GM21526 (cell line): Measurements from ENCODE around the gene ALG1.
"Not testable (repeated sequence)": the region's sequence is repeated elsewhere in the genome, so short reads cannot be mapped to it uniquely, and the experiment has no call there.

Experiments
- ATAC-seq: cut with Tn5 transposase; IDR thresholded peaks from one replicate; pipeline ENCODE4 v1.9.1; 2021; ENCODE audit warnings: moderate library complexity; ENCODE audit not compliant: unreplicated experiment, low FRiP score

ALG1 gene

DNA sequence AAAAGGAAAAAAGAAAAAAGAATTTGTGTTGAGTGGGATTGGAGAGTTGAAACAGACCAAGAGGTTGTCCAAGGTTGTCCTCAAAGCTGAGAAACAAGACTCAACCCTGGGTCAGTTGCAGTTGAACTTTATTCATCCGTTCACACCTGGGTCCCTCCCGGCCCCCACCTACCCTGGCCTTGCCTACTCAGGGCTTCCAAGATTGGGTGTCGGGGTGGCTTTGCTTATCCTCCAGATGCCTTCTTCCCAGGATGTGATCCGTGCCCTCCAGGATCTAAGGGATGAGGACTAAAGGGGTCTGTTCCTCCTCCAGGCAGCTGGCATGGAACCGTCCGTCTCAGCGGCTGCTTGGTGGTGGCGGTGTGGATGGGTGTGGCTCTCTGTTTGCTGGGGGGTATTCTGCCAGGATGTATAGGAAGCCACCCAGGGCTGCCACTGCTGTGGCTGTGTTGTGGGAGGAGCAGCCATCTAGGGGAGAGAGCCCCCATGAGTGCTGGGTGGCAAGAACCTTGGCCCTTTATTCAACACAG, 27.6 kb upstream of the ALG1 start:
- no peak for ATAC-seq

DNA sequence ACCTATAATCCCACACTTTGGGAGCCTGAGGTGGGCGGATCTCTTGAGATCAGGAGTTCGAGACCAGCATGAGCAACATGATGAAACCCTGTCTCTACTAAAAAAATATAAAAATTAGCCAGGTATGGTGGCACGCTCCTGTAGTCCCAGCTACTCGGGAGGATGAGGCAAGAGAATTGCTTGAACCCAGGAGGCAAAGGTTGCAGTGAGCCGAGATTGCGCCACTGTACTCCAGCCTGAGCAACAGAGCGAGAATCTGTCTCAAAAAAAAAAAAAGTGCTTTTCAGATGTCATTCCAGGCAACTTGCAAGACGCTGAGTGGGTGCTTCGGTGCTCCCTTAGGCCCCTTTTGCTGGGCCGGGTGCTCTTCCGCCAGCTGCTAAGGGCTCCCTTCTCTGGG, 27.1 kb upstream of the ALG1 start:
- ATAC-seq = not testable (repeated sequence)

DNA sequence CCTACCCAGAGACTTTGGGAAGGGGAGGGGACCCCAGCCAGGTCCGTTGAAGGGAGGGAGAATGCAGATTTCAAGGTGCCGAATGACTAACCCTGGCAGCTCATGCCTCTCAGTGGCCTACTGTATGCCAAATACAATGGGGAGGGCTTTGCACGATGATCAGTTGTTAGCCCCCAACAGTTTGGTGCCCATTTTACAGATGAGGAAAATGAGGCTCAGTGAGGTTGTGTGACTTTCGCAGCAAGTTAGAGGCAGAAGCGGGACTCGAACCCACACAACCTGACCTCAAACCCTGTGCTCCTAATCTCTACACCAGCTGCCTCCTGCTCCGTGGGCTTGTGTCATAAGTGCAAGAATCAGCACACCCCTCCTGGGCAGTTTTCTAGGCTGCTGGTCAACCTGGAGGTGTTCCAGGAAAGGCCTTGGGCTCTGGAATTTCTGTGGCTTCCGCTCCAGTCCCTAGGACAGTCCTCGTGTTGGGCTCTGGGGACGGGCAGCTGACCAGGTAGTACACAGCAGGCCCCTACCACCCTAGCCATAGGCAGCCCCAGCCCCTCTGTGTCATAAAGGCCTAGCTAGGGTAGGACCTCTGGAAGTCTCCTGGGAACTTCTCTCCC, 26.0 kb upstream of the ALG1 start:
- ATAC-seq = no peak

DNA sequence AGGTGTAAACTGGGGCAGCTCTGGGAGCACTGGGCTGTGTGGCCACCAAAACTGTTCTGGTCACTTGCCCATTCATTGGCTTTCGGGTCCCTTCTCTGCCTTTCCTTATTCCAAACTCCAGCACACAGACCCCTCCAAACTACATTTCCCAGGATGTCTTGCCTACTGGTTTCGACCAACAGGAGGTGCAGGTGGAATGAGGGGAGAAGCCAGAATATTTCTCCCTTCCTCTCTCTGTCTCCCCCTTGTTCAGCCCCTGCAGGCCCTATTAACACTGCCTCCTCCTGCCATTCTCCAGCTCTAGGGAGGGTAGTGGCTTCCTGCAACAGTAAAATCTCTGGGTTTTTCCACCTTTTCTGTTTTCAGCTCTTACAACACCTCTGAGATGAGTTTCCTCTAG, 24.7 kb upstream of the ALG1 start:
- no peak for ATAC-seq

DNA sequence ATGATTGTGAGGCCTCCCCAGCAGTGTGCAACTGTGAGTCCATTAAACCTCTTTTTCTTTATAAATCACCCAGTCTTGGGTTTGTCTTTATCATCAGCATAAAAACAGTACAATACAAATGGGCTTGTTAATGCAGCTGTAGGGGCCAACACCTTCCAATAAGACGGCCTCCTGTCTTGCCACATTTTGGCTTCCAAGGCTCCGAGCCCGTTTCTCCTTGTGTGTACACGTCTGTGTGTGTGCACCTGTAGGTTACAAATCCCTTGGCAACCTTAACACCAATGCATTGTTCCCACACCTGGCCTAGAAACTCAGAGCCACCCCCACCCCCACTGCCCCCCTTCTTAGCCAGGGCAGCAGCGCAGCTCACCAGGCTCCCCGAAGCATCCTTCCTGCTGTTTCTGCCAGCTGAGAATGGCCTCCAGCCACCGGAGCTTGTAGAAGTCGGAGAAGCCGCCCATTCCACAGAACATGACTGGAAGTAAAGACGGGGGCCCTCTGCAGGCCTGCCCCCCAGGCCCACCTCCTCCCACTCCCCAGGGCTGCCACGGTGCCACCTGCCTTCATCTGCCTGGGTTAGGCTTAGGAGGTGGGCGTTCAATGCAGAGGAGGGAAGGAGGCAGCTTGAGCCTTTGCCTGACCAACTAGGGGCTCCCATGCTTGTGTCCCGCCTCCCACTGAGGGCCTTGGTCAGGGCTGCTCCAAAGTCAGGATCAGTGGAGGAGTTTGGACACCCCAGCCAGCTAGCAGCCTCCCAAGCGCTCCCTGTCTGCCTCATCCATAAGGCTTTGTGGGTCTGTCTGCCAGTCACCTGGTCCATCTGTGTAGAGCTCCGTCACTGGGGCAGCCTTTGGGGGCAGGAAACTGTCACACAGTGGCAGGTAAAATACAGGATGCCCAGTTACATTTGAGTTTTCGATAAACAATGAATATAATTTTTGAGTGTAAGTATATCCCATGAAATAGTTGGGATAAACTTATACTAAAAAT, 16.5 kb upstream of the ALG1 start:
- ATAC-seq = no peak

DNA sequence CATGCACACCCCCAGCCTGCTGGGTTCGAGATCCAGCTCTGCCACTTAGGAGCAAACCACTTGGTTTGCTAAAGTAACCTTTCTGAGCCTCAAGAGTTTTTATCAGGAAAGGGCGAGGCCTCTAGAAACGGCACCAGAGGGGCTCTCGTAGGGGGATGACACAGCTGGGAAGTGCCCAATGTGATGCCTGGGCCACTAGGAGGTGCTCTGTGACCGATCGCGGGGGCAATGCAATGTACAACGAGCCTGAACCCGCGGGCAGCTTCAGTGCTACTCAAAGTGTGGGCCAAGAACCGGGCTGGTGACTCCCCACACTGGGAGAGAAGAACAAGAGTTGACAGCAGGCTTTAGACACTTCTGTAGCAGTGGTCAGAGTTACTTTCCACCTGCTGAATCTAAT, 15.3 kb upstream of the ALG1 start:
- peak; percentile 66 for ATAC-seq

DNA sequence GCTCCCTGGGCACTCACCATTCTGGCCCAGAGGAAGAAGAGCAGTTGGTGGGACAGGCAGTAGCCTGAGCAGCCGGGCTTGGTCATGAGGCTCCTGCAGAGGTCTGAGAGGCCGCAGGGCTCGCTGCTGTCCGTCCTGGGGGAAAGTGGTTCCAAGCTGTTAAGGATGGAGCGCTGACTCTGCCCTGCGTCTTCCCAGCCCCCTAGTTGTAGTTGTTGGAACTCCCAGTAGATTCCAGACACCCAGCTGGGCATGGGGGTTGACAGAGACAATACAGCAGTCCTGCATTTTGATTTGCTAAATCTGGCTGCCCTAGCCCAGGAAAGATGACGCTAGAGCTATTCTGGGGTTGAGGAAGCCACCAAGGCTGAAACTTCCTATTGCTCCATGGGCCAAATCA, 13.2 kb upstream of the ALG1 start:
- no peak for ATAC-seq

DNA sequence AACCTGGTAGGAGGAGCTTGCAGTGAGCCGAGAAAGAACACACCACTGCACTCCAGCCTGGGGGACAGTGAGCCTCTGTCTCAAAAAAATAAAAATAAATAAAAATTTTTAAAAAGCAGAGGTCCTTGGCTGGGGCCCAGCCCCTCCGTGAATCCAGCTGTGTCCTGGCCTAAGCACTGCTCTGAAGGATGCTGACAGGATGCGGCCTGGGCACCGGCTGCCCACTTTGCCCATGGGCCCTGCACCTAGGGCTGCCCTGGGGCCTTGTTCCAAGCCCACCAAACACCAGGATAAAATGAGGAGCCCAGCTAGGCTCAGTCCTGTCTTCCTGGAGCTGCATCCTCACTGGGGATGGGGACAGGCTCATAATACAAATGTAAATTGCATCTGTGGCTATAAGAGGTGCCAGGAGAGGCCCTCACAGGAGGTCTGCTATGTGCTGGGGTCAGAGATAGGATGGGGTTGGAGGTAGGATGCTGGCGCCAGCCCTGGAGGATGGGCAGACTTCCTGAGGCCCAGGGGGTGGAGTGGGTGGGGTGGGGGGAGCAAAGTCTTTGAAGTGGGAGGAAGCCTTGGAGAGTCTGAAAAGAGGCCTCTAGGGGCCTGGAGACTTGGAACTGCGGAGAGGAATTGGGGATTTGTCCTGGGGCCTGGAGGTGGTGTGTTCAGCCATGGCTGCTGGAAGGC, 12.1 kb upstream of the ALG1 start:
- no peak for ATAC-seq

DNA sequence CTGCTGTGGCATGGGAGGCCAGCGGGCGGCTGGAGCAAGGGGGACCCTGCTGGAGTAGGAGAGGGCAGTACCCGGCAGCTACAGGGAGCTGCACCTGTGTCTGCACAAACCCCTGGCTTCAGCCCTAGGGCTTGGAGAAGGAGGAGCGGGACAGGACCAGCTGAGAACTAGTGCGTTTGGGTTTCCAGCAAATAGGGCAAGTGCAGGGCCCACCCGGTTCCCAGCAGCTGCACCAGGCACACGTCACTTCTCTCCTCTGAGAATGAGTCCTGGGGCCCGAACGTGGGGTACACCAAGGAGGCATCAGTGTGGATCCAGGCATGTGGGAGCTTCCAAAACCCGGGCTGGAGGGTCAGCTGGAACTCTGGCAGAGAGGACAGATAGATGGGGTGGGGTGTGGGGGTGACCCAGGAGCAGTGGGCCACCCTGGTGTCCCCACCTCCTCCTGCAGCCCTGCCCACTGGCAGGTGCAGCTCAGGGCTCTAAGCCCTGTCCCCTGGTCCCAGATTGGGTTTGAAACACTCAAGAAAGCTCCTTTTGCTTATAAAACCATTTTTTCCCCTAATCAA, 11.5 kb upstream of the ALG1 start:
- ATAC-seq = no peak

DNA sequence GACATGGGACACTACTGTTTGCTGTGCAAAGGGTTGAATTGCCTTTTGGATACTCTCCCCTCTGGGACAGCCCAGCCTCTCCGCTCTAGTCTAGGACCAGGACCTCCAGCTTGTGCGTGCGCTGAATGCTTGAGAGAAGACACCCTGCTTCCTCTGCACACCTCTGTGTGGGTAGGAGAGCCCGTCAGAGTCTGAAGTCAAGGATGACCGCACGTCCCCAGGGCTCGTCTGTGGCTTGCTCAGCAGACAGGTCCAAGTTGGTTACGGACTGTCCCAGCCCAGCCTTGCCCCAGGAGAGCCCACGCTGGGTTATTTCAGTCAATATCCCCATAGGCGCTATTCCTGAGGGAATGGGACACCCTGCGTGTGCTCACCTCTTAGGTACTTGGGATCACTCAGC, 9.6 kb upstream of the ALG1 start:
- ATAC-seq = no peak

DNA sequence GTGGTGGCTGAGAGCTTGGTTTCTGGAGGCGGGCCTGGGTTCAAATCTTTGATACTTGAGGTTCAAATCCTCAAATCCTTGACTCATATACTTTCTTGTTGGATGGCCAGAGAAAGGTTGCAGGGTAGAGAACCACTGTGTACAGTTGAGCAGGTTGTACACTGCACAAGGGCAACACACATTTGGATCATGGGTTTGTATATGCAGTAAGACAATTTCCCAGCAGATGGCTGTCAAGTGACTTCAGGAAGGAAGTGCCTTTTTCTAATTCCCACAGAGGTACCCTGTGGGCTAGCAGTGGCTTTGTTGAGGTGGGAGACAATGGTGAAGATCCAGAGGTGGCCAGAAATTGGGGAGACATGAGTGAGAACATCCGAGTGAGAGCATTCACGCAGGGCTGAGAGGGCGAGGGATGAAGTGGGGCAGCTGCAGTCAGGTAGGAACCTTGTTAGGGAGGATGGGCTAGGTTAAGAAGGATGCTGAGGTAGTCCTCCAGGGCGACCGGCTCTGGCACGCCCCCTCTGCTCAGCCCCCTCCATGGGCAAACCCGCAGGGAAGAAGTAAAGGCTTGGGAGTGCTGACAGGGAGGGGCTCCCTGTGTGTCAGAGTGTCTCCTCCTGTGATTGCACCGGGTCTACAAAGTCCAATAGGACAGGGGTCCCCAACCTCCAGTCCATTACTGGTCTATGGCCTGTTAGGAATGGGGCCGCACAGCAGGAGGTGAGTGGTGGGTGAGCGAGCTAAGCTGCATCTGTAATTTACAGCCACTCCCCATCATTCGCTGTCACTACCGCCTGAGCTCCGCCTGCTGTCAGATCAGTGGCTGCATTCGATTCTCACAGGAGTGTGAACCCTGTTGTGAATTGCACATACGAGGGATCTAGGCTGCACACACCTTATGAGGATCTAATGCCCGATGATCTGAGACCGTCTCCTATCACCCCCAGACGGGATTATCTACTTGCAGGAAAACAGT, 8.6 kb upstream of the ALG1 start:
- no peak for ATAC-seq

DNA sequence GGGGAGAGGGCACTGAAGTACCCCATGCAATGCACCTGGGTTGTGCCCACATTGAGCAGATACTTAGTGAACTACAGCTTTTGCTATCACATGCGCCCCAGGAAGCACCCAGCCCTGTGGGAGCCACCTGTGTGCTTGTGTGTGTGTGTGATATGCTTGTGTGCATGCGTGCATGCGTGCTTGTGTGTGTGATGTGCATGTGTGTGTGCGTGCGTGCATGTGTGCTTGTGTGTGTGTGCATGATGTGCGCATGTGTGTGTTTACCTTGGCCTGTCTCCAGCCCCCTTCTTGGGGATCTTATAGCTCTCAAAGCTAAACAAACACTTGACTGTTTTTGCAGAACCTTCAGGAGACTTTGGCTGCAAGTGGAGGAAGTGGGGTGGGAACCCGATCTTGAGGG, 6.7 kb upstream of the ALG1 start:
- no peak for ATAC-seq

DNA sequence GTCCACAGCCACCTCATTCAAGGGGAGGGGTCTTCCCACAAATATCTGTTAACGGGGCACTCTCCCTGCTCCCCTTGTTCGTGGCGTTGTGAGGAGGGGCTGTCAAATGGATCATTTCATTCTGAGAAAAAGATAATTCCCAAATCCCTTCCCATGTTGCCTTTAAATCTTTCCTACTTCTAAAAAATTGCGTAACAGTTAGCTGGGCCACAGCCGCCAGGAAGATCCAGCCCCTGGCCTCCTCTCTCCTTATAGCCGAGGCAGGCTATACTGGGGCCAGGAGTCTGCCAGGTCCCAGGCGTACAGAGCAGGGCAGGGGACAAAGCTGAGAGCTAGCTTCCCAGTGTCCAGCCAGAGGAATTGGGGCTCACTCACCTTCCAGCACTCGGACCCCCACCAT, 6.3 kb upstream of the ALG1 start:
- no peak for ATAC-seq

DNA sequence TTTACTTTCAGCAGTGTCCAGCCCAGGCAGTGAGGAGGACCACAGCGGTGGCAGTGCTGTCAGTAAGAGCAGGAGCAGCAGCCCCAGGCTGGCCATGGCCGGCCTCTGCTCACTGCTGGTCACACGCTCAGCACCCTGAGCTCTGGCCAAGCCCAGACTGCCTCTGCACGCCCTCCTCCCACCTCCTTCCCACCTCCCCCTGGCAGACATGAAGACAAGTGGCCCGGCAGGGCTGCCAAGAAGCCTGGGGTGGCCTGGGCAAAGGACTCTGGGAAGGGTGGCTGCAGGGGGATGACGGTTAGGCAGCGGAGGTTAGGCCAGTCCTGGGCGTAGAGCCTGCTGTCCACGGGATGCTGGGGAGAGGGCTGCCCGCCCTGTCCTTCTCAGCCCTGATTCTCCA, 5.8 kb upstream of the ALG1 start, which contains the start of gene C16orf89:
Gene C16orf89, minus strand, starts transcription at position 144 of the 400 bp plus-strand sequence. Its CDS starts 48 bp downstream, at position 96.
- no peak for ATAC-seq

DNA sequence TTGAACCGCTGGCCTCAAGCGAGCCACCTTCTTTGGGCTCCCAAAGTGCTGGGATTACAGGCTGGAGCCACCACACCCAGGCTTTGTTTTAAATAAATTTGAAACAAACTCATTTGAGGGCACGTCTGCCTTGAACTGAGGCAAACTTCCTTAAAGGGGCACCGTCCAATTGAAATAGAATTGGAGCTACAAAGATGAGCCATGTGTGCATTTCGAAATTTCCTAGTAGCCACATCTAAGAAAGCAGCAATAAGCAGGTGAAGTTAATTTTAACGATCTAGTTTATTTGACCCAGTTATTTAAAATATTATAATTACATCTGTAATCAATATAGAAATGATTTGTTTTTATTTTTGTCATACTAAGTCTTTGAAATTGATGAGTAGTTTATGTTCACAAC, 5.1 kb upstream of the ALG1 start:
- no peak for ATAC-seq

DNA sequence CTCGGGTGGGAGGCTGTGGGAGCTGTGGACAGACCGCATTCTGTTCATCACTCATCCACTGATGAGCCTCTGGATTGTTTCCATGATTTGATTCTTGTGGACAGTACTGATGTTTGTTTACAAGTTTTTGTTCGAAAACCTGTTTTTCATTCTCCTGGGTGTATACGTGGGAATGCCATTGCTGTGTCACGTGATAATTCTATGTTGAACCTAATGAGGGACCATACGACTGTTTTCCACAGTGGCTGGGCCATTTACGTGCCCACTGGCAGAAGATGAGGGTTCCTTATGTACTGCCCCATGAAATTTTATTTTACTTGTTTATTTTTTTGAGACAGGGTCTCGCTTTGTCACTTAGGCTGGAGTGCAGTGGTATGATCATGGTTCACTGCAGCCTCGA, 2.6 kb upstream of the ALG1 start:
- ATAC-seq = no peak

DNA sequence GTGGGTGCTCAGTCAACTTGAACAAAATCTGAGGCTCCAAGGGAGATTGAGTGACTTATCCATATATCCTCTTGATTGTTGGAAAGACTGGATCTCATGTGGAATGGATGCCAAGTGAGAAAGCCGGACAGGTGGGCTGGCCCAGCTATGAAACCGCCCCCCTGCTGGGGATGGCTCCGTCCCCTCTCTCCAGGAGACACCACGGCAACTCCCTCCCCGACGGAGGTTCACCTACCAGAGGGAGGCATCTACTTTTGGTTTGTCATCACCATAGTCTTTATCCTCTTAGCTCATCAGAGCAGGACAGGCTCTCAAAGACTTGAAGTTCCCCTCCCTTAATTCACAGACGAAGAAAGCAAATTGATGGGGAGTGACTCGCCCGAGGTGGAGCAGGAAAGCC, 1.8 kb upstream of the ALG1 start:
- ATAC-seq = no peak

DNA sequence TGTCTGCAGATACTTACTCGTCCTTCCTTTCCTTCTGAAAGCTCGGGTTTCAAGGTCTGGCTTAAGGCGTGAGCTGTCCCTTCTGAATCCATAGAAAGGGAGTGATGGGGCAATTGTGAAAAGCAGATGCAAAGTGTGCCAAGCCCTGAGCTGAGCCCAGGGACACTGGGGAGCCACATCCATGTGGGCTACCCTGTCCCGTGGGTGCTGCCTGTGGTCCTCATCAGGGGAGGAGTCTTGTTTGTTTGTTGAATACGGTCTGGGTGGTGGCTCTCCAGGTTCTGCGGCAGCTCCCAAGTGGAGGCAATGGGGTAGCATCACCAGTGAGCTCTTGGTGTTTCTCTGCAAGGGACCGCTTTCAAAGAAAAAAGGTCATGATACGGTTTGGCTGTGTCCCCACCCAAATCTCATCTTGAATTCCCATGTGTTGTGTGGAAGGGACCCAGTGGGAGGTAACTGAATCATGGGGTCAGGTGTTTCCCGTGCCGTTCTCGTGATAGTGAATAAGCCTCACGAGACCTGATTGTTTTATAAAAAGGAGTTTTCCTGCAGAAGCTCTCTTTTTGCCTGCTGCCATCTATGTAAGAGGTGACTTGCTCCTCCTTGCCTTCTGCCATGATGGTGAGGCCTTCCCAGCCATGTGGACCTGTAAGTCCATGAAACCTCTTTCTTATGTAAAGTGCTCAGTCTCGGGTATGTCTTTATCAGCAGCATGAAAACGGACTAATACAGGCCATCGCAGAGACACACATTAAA, 1.0 kb upstream of the ALG1 start:
- ATAC-seq = no peak

DNA sequence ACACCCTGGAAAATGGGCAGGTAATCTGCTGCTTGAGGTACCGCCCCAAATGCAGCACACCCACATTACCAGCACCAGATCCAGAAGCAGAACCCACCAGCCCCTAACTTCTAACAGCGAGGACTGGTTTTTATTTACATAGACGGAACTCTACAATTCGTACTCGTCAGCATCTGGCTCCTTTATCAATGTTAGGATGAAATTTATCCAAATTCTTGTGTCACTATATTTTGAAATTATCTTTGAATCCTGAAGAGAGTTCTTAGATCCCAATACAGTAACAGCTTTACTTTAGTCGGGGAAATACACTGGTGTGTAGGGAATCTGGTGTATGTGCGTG, 332 bp upstream of the ALG1 start:
- ATAC-seq = no peak
